Bladder microvascular endothelial cell (primary cell): ENCODE measurements around the gene ACP3. TPM values are rescaled to one million over a fixed set of nuclear protein-coding genes. Genes with fewer than 3 reads are reported as not detected.

ENCODE experiments used
- total RNA-seq: library from RNA; depleted of rRNA; stranded (reverse); fragments of >200 nt; gene quantifications from 2 replicates; pipeline ENCODE4 v1.2.3, GENCODE V29; 2014

ACP3 gene, protein sequence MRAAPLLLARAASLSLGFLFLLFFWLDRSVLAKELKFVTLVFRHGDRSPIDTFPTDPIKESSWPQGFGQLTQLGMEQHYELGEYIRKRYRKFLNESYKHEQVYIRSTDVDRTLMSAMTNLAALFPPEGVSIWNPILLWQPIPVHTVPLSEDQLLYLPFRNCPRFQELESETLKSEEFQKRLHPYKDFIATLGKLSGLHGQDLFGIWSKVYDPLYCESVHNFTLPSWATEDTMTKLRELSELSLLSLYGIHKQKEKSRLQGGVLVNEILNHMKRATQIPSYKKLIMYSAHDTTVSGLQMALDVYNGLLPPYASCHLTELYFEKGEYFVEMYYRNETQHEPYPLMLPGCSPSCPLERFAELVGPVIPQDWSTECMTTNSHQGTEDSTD
- not detected in 2 replicates for total RNA-seq

GRCh38 chr3:132317229-132317948 lies at the start of gene ACP3:
ACP3 (plus strand) TSS chr3:132317407; CDS start chr3:132317457, 50 bp downstream.

Other genes with a start within 250 kb of the ACP3 start
- 53.9 and 87.4 TPM in 2 replicates for gene DNAJC13, start 100.1 kb downstream of the ACP3 start, total RNA-seq